HCT116 (cell line): ENCODE data around the gene ARL15. TPM values are rescaled to one million over a fixed set of nuclear protein-coding genes. Genes with fewer than 3 reads are reported as not detected.

Source experiments
- ATAC-seq: fragments of 200-7000 bp; cut with Tn5 transposase; 2 replicates; pipeline ENCODE4 v1.9.1; 2020; ENCODE audit warnings: mild to moderate bottlenecking, moderate library complexity
- BruUV-seq: library from RNA; stranded (reverse); fragments of 400-500 nt; replicated peaks from 2 replicates; lab custom pipeline; 2021; lab: Mats Ljungman, UMichigan
- CTCF ChIA-PET: fragments of 300-600 bp; sonication (Branson Sonifier 250); formaldehyde crosslinking; loops from one replicate; lab custom pipeline; 2021; ENCODE audit warnings: antibody characterized with exemption; lab: Charles Lee
- POLR2A ChIA-PET: fragments of 300-600, 350-600 bp; sonication (Branson Sonifier 250); formaldehyde crosslinking; loops from one replicate; lab custom pipeline; 2021; ENCODE audit warnings: antibody characterized with exemption; lab: Charles Lee
- RAD21 ChIA-PET, 2 experiments: fragments of 300-600 bp; sonication (Branson Sonifier 250); formaldehyde crosslinking; loops; one replicate each; lab custom pipeline; 2023; ENCODE audit warnings: low total read pairs in 2 of 2; ENCODE audit not compliant: uncharacterized antibody in 2 of 2, unreplicated experiment in 2 of 2, low non-redundant PET in 1 of 2; lab: Charles Lee
- DNase-seq: peaks from one replicate; pipeline ENCODE4 v3.0.0-alpha.2; 2010; ENCODE audit warnings: low read depth, low spot score
- H2AFZ ChIP-seq: fragments of 200-600 bp; shearing (Covaris generic), sonication (generic); 2 replicates; pipeline ENCODE4 v1.6.1; 2017; ENCODE audit warnings: low read depth, mixed run types, mixed read lengths, antibody characterized with exemption, low read length; ENCODE audit not compliant: poor library complexity, severe bottlenecking
- H3K27ac ChIP-seq: 2 replicates; pipeline ENCODE4 v1.5.1; 2012; ENCODE audit warnings: low read depth, low read length
- H3K27me3 ChIP-seq: fragments of 200-600 bp; sonication (generic); 2 replicates; pipeline ENCODE4 v1.6.1; 2016; ENCODE audit warnings: mixed run types, low read length, mixed read lengths; ENCODE audit not compliant: insufficient read depth
- H3K36me3 ChIP-seq, 2 experiments: fragments of 200-500 bp in 1 of 2; fragments of 200-600 bp in 1 of 2; sonication (Bioruptor generic) in 1 of 2; sonication (generic) in 1 of 2; 2 replicates each; pipeline versions ENCODE4 v1.5.1 to v1.6.1; 2014 to 2016; ENCODE audit warnings: low read length in 2 of 2, inconsistent platforms in 1 of 2, mixed read lengths in 1 of 2, mixed run types in 1 of 2; ENCODE audit not compliant: insufficient read depth in 2 of 2, control insufficient read depth in 1 of 2
- H3K4me1 ChIP-seq, 2 experiments: fragments of 200-600 bp in 1 of 2; sonication (generic) in 1 of 2; 2 replicates each; pipeline versions ENCODE4 v1.5.1 to v1.6.1; 2012 to 2017; ENCODE audit warnings: low read length in 2 of 2, inconsistent platforms in 1 of 2, mild to moderate bottlenecking in 1 of 2, mixed read lengths in 1 of 2, mixed run types in 1 of 2, moderate library complexity in 1 of 2; ENCODE audit not compliant: insufficient read depth in 2 of 2, control insufficient read depth in 1 of 2
- H3K4me2 ChIP-seq: fragments of 200-600 bp; sonication (generic); 2 replicates; pipeline ENCODE4 v1.6.1; 2017; ENCODE audit warnings: mixed run types, low read length, mixed read lengths
- H3K4me3 ChIP-seq, 2 experiments: fragments of 200-600 bp in 1 of 2; sonication (generic) in 1 of 2; replicated peaks in 1 of 2; 2 replicates each; pipeline ENCODE4 v1.5.1; 2011 to 2016; ENCODE audit warnings: low read length in 2 of 2, control low read depth in 1 of 2, low read depth in 1 of 2, mild to moderate bottlenecking in 1 of 2, mixed read lengths in 1 of 2, mixed run types in 1 of 2
- H3K79me2 ChIP-seq: fragments of 200-600 bp; sonication (generic); 2 replicates; pipeline ENCODE4 v1.6.1; 2017; ENCODE audit warnings: mild to moderate bottlenecking, mixed run types, low read length, moderate library complexity, mixed read lengths; ENCODE audit not compliant: insufficient read depth
- H3K9ac ChIP-seq: fragments of 200-600 bp; sonication (generic); 2 replicates; pipeline ENCODE4 v1.6.1; 2016; ENCODE audit warnings: low read length, mixed read lengths
- H3K9me2 ChIP-seq: fragments of 200-600 bp; sonication (generic), shearing (Covaris generic); 2 replicates; pipeline ENCODE4 v1.6.1; 2017; ENCODE audit warnings: mixed run types, mild to moderate bottlenecking, moderate library complexity; ENCODE audit not compliant: insufficient read depth
- H3K9me3 ChIP-seq, 2 experiments: fragments of 200-500 bp in 1 of 2; fragments of 200-600 bp in 1 of 2; sonication (Bioruptor generic) in 1 of 2; sonication (generic) in 1 of 2; 2 replicates each; pipeline ENCODE4 v1.6.1; 2014 to 2017; ENCODE audit warnings: low read length in 2 of 2, mixed read lengths in 2 of 2, inconsistent platforms in 1 of 2, low read depth in 1 of 2, mild to moderate bottlenecking in 1 of 2, mixed run types in 1 of 2, moderate library complexity in 1 of 2; ENCODE audit not compliant: control insufficient read depth in 1 of 2, insufficient read depth in 1 of 2
- H4K20me1 ChIP-seq: fragments of 200-600 bp; sonication (generic), shearing (Covaris generic); 2 replicates; pipeline ENCODE4 v1.6.1; 2017; ENCODE audit warnings: mixed run types, mild to moderate bottlenecking, moderate library complexity; ENCODE audit not compliant: insufficient read depth
- CBX3 ChIP-seq: IDR thresholded peaks from 2 replicates; pipeline ENCODE4 v1.6.1; 2012; ENCODE audit warnings: low read depth
- CEBPB ChIP-seq: IDR thresholded peaks from 2 replicates; pipeline ENCODE4 v1.6.1; 2012; ENCODE audit warnings: low read depth
- EZH2 ChIP-seq: fragments of 200-600 bp; sonication (generic); IDR thresholded peaks from 2 replicates; pipeline ENCODE4 v1.6.1; 2017; ENCODE audit warnings: antibody characterized with exemption, mixed run types
- EZH2phosphoT487 ChIP-seq: fragments of 200-600 bp; IDR thresholded peaks from 2 replicates; pipeline ENCODE4 v1.6.1; 2018; ENCODE audit warnings: antibody characterized with exemption, borderline replicate concordance
- FOSL1 ChIP-seq: IDR thresholded peaks from 2 replicates; pipeline ENCODE4 v1.6.1; 2012; ENCODE audit warnings: low read depth
- POLR2A ChIP-seq: IDR thresholded peaks from 2 replicates; pipeline ENCODE4 v1.7.0; 2011; ENCODE audit warnings: borderline replicate concordance; ENCODE audit not compliant: insufficient read depth, insufficient read length; ENCODE audit errors: extremely low read depth
- SIN3A ChIP-seq: IDR thresholded peaks from 2 replicates; pipeline ENCODE4 v1.6.1; 2012; ENCODE audit warnings: low read depth
- YY1 ChIP-seq: IDR thresholded peaks from 2 replicates; pipeline ENCODE4 v1.6.1; 2011; ENCODE audit warnings: low read length, low read depth, moderate library complexity, mild to moderate bottlenecking; ENCODE audit not compliant: insufficient replicate concordance; ENCODE audit errors: extremely low read depth
- ZNF274 ChIP-seq: fragments of 200-500 bp; sonication (Bioruptor generic); IDR thresholded peaks from 2 replicates; pipeline ENCODE4 v1.6.1; 2014; ENCODE audit warnings: mild to moderate bottlenecking, low read depth, low read length, inconsistent platforms
- intact Hi-C: fragments of 100-400 bp; cut with micrococcal nuclease; formaldehyde crosslinking; loops from 2 replicates; pipeline ENCODE4 v1.10.0; 2022
- total RNA-seq: library from RNA; stranded (reverse); gene quantifications from one replicate; pipeline ENCODE4 v1.2.1, GENCODE V29; 2021; ENCODE audit not compliant: unreplicated experiment
- TF ChIP-seq, protein P1 (sequence below): IDR thresholded peaks from 2 replicates; pipeline ENCODE4 v1.6.1; 2011; ENCODE audit warnings: mild to moderate bottlenecking, low read length, moderate library complexity; ENCODE audit not compliant: insufficient replicate concordance; ENCODE audit errors: extremely low read depth
- TF ChIP-seq, protein P2 (sequence below): IDR thresholded peaks from 2 replicates; pipeline ENCODE4 v1.6.1; 2012
- TF ChIP-seq, protein P3 (sequence below): IDR thresholded peaks from 2 replicates; pipeline ENCODE4 v1.6.1; 2012

Gene ARL15
- total RNA-seq, 1 experiment from 2014 or later = 15.0 TPM

DNA sequence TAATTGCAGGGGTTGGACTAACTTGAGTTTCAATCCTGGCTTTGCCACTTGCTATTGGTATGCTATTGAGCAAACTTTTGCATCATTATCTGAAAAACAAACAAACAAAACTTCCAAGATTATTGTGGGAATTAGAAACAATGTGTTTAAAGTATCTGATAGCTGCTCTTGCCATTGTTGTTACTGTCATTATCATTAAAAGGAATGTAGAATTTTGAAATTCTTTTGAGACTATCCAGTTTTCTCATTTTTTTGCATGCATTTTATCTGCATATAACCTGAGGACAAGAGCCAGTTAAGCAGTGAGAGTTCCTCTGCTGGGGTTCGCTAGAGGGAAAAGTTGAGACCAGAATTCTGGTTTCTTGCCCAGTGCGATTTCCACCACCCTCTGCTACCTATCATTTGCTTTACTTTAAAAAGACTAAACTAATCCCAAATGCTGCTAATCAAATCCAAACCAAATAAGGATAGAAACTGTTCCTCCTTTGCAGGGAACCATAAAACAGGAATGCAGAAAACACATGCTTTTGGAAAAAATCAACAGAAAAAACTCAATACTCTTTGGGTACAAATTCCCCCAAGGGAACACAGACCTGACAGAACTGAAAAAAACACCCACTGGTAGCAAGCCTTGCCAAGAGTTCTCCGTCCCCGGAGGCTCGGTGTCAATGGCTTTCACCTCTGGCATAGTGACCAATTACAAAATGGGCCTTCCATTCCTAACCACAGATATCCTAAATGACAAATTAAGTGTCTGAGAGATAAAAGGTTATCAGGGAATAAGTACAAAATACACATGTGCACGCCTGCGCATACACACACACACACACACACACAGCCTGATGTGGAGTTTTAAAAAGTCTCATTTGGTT lies 373.7 kb downstream of the ARL15 start:
- RAD21 ChIA-PET = no interaction called here
- no TSS peak for BruUV-seq
- POLR2A ChIA-PET = no interaction called here

More for the DNA sequence above, 373.7 kb downstream of the ARL15 start:
- no peaks in the 10 kb centered on the region for H3K9me3 ChIP-seq
- H3K36me3 ChIP-seq = no peaks in the 10 kb centered on the region
- no peaks in the 10 kb centered on the region for H3K9me2 ChIP-seq
- CTCF ChIA-PET = no interaction called here
- H3K4me3 ChIP-seq = no peak overlapping the region
- H3K4me1 ChIP-seq = no peaks in the 10 kb centered on the region
- intact Hi-C loops = no loop called here
- no peak for ATAC-seq
- TF ChIP-seq POLR2A (no peak), YY1 (no peak), EZH2 (no peak), SIN3A (no peak), EZH2phosphoT487 (no peak), CEBPB (no peak), CBX3 (no peak), FOSL1 (no peak), ZNF274 (no peak)
- TF ChIP-seq, protein P1, sequence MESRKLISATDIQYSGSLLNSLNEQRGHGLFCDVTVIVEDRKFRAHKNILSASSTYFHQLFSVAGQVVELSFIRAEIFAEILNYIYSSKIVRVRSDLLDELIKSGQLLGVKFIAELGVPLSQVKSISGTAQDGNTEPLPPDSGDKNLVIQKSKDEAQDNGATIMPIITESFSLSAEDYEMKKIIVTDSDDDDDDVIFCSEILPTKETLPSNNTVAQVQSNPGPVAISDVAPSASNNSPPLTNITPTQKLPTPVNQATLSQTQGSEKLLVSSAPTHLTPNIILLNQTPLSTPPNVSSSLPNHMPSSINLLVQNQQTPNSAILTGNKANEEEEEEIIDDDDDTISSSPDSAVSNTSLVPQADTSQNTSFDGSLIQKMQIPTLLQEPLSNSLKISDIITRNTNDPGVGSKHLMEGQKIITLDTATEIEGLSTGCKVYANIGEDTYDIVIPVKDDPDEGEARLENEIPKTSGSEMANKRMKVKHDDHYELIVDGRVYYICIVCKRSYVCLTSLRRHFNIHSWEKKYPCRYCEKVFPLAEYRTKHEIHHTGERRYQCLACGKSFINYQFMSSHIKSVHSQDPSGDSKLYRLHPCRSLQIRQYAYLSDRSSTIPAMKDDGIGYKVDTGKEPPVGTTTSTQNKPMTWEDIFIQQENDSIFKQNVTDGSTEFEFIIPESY = no peak
- TF ChIP-seq, protein P2, sequence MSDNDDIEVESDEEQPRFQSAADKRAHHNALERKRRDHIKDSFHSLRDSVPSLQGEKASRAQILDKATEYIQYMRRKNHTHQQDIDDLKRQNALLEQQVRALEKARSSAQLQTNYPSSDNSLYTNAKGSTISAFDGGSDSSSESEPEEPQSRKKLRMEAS = no peak
- TF ChIP-seq, protein P3, sequence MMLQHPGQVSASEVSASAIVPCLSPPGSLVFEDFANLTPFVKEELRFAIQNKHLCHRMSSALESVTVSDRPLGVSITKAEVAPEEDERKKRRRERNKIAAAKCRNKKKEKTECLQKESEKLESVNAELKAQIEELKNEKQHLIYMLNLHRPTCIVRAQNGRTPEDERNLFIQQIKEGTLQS = no peak
- H2AFZ ChIP-seq = no peak overlapping the region
- no peak overlapping the region for H3K9ac ChIP-seq
- H3K27me3 ChIP-seq = no peaks in the 10 kb centered on the region
- H3K79me2 ChIP-seq = no peaks in the 10 kb centered on the region
- no peak overlapping the region for H3K27ac ChIP-seq
- H4K20me1 ChIP-seq = no peaks in the 10 kb centered on the region
- DNase-seq = no peak
- no peak overlapping the region for H3K4me2 ChIP-seq
